Right renal cortex interstitium (tissue), 3 donors: Measurements from ENCODE around the gene CD81. TPM values are rescaled to one million over a fixed set of nuclear protein-coding genes. Genes with fewer than 3 reads are reported as not detected.
"Not testable (repeated sequence)": the region's sequence is repeated elsewhere in the genome, so short reads cannot be mapped to it uniquely, and the experiment has no call there.

Source experiments
- DNase-seq, 3 donors: peaks; one replicate each; pipeline ENCODE4 v3.0.0-alpha.2; 2013; ENCODE audit warnings: low read depth in 3 of 3, low spot score in 2 of 3
- polyA plus RNA-seq, 3 donors: library from polyadenylated mRNA; unstranded; fragments of 120-200 nt; gene quantifications; one replicate each; pipeline ENCODE4 v1.2.1, GENCODE V29; 2013; ENCODE audit not compliant: insufficient read length in 3 of 3

Gene CD81, protein sequence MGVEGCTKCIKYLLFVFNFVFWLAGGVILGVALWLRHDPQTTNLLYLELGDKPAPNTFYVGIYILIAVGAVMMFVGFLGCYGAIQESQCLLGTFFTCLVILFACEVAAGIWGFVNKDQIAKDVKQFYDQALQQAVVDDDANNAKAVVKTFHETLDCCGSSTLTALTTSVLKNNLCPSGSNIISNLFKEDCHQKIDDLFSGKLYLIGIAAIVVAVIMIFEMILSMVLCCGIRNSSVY
- 100 to 1,000 TPM; 535 to 636 (median 610) TPM for polyA plus RNA-seq

DNA sequence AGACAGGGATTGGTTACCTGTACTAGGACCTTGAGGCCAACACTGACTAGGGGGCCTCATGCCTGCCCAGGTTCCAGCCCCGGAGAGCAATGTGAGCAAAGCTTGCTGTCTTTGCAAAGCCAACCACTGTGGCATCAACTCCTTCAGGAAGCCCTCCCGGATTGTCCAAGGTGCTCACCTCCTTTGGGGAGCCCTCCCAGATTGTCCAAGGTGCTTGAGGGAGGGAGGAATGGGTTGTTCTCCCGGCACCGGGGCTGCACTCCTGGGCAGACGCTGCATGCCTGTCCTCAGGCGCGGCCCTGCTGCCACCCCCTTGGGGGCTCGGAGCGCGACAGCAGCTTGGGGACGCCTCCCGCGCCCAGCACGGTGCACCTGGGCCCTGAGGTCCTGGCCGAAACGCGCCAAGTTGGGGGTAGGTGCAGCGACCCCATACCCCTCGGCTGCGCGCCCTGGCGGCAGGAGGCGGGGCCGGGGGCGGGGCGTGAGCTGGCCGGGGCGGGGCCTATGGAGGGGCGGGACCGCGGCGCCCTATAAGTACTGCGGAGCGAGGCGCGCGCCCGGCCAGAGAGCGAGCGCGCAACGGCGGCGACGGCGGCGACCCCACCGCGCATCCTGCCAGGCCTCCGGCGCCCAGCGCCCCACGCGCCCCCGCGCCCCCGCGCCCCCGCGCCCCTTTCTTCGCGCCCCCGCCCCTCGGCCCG is at the start of gene CD81:
CD81 (plus strand) TSS at position 560 of the 701 bp plus-strand sequence. CDS start 240 bp downstream, outside the sequence.
- DNase-seq, result no peak

DNA sequence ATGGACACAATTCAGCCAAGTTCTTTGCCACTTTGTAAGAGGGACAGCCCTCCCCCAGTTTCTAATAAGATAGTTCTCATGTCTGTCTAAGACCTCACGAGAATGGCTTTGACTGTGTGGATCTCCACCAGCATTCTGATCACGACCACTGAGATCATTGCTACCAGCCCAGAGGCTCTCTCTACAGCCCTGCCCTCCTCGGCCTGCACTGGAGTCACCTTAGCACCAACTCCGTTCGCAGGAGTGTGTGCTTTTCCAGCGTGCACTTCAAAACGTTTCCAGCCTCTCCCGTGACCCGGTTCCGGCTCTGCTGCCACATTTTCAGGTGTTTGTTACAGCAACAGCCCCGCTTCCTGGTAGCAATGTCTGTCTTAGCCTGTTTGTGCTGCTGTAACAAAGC is 49.1 kb upstream of the CD81 start:
- no peak for DNase-seq

DNA sequence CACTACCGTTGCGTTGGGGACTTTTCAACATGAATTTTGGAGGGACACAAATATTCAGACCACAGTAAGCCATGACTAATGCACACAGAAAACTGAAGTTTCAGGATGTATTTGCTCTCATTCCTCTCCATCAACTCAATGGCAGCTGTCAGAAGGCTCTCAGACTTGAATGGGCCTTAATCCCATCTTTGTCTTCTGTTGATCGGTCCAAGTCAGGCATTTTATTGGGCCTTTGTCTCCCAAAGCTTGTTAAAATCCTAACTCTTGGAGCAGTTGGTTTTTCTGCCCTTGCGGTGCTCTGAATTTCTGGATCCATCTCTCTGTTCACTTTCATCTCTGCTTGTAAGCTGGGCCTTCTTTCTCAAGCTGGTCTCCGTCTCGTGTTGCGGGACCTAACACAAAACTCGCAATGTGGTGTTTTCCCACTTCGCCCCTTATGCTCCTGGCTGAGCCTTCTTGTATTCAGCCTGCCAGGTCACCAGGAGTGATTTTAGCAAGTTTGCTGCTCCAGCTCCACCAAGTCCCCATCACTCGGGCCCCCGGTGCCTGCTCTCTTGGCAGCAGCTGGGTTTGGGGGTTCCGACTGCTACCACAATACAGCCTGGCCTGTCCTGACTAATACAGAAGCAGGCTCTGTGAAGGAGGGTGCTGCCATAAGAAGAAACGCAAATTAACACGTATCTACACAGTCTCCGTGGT is 48.3 kb upstream of the CD81 start:
- no peak for DNase-seq

DNA sequence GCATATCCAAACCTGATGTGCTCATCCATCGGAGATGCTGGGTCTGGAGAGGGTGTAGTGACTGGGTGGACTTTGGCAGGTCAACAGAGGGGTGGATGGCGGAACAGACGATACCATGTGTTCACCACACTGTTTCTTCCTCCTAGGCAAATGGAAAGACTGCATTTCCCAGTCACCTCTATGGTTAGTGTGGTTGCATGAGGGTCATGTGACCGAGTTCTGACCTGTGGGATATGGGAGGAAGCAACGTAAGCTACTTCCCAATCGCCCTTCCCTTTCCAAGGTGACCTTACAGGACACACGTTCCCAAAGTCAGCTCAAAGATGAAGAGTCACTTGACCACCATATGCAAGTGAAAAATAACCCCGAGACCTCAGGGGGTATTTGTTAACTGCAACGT is 47.6 kb upstream of the CD81 start:
- no peak for DNase-seq

DNA sequence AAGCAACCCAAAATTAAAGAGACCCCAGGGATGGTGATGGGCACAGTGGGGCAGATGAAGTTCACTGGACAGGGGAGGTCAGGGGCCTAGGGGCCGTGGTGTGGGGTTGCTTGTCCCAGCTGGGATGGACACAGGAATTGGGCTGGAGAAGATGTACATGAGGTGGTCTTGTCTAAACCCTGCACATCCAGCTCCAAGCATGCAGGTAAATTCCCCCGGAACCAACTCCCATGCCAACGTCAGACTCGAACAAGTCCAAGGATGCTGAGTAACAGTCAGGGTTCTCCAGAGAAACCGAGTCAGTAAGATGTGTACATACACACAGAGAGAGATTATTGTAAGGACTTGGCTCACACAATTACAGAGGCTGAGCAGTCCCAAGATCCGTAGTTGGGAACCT is 46.4 kb upstream of the CD81 start:
- no peak for DNase-seq

DNA sequence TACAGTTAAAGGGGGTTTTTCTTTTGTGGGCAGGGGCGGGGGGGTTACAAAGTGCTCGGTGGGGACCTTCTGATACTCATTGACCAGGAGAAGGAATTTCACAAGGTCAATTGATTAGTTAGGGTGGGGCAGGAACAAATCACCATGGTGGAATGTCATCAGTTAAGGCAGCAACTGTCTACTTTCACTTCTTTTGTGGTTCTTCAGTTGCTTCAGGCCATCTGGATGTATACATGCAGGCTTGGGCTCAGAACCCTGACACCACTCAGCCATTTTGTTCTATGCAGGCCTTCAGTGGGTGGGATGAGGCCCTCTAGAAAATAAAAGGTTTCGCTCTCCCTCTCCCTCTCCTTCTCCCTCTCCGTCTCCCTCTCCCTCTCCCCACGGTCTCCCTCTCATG is 45.7 kb upstream of the CD81 start:
- no peak for DNase-seq

DNA sequence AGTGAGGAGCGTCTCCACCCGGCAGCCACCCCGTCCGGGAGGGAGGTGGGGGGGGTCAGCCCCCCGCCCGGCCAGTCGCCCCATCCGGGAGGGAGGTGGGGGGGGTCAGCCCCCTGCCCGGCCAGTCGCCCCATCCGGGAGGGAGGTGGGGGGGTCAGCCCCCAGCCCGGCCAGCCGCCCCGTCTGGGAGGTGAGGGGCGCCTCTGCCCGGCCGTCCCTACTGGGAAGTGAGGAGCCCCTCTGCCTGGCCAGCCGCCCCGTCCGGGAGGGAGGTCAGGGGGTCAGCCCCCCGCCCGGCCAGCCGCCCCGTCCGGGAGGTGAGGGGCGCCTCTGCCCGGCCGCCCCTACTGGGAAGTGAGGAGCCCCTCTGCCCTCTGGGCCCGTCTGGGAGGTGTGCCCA is 44.5 kb upstream of the CD81 start:
- DNase-seq, result not testable (repeated sequence)

DNA sequence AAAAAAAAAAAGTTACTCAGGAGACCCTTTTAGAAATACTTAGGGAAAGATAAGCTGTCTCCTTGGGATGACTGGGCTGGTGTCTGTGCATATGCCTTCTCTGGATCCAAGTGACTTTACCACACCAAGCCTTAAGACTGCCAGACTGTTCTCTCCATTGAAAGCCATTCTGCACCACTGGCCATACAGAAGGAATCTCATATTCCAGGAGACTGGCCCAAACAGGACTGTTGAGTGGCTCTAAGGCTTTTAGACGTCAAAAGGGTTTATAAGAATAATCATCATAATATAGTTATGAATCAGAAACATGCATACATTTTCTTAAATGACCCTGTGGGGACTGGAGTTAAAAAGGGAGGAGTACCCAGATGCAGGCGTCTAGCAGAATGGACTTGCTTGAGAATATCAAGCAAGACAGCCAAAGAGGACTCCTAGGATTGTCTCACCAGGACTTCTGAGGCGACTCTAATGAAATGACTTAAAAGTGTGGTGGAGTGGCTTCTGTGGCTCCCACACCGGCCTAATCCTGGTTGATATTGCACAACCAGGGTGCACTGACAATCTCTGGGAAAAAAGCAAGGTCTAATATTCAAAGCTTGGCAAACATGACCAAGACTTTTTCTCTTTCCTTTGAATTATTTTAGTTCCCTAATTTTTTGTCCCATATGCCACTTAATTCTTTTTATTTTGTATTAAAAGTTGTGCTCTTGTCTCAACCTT is 43.5 kb upstream of the CD81 start:
- DNase-seq, result not testable (repeated sequence)

DNA sequence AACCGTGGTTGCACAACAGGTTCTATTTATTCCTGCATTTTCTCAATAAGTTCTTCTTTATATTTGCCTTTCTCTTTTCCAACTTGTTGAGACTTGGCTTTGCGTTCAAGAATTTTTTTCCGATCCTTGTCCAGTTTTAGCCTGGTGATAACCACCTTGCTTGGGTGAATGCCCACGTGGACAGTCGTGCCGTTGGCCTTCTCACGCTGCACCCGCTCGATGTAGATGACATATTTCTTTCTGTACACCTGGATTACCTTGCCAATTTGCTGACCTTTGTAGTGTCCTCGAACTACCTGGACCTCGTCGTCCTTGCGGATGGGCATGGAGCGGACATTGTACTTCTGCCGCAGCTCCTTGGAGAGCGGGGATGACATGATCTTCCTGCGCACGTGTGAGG is 41.8 kb upstream of the CD81 start:
- not testable (repeated sequence) for DNase-seq

DNA sequence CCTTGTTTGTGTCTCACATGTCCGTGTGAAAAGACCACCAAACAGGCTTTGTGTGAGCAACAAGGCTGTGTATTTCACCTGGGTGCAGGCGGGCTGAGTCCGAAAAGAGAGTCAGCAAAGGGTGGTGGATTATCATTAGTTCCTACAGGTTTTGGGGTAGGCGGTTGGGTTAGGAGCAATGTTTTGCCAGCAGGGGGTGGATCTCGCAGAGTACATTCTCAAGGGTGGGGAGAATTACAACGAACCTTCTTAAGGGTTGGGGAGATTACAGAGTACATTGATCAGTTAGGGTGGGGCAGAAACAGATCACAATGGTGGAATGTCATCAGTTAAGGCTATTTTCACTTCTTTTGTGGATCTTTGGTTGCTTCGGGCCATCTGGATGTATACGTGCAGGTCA is 38.4 kb upstream of the CD81 start:
- not testable (repeated sequence) for DNase-seq

DNA sequence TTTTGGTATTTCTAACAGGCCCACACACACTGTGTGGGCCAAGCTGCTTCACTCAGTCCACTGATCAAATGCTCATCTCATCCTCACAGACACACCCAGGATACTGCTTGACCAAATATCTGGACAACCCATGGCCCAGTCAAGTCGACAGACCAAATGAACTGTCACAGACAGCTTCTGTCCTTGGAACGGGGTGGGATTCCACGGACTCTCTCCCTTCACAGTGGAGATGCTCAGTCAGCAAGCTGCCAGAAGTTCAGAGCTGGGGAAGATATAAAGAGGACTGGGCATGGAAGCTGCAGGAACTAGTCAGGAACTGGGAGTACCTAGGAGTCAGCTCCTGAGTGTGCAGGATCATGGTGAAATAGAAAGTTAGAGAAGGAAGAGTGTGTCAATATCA is 34.6 kb upstream of the CD81 start:
- no peak for DNase-seq

DNA sequence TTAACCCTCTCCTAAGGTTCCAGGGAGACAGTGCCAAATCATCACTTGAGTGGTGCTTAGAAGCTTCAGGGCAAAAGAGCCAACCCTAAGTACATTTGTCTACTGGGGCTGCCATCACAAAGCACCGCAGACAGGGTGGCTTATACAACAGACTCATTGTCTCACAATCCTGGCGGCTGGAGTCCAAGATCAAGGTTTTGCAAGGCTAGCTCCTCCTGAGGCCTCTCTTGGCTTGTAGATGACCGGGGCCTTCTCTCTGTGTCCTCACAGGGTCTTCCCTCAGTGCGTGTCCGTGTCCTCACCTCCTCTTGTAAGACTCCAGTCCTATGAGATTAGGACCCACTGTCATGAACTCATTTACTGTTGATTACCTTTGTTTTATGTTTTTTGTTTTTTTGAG is 34.1 kb upstream of the CD81 start:
- no peak for DNase-seq

DNA sequence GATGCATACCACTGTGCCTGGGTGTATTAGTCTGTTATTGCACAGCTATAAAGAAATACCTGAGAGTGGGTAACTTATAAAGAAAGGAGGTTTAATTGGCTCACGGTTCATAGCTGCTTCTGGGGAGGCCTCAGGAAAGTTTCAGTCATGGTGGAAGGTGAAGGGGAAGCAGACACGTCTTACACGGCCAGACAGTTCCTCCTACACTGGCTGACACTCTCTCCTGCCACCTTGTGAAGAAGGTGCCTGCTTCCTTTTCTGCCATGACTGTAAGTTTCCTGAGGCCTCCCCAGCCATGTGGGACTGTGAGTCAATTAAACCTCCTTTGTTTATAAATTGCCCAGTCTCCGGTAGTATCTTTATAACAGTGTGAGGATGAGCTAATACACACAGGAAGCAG is 33.6 kb upstream of the CD81 start:
- DNase-seq, result no peak

DNA sequence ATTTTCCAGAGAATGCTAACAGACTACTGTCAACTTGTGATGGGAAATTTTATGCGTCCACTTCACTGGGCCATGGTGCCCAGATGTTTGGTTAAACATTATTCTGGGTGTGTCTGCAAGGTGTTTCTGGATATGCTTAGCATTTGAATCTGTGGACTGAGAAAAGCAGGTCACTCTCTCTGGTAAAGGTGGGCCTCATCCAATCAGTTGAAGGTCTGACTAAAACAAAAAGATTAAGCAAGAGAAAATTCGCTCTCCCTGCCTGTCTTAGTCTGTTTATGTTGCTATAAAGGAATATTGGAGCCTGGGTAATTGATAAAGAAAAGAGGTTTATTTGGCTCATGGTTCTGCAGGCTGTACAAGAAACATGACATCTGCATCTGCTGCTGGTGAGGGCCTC is 32.1 kb upstream of the CD81 start:
- no peak for DNase-seq

DNA sequence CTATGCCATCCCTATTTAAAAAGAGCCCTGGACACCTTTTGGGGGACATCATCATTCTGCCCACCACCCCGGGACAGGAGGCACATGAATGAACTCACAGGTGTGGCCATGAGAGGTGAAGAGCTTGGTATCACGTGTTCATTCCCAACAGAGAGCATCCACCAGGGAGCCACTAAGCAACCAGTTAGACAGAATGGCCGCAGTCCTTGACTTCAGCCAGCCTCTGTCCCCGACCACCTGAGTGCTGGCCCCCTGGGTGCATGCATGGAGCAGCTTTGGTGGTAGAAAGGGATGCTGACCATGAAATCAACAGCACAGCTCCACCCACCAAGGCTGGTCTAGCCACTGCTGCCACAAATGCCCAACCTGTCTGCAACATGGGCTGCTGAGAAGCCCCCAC is 31.1 kb upstream of the CD81 start:
- no peak for DNase-seq

DNA sequence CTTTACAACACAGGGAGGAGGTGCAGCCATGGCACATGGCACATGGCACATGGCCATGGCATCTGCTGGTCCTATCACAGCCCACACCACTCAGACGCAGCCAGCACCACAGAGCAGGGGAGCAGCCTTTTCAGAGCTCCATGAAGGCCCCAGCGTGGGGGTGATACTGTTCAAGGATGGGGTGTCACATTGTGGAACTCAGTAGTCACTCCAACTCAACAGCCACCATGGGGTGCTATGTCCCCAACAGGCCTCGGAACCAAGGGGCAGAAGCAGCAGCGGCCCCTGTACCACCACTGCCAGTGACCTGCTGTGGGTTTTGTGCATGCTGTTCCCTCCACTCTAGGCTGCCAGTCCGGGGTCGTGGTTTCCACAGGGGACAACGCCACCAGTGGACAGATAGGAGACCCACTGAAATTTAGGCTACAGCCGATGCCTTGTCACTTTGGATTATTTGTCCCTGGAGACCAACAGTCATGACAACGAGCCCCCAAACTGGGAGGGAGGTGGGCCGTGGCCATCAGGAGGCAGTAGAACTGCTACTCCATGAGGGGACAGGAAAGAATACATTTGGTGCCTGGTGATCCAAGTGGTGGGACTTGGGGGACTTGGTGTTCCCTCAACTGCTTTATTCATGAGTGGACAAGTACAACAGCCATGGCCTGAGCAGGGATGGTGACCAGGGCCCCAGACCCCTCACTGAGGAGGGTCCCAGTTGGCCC is 30.4 kb upstream of the CD81 start:
- no peak for DNase-seq

DNA sequence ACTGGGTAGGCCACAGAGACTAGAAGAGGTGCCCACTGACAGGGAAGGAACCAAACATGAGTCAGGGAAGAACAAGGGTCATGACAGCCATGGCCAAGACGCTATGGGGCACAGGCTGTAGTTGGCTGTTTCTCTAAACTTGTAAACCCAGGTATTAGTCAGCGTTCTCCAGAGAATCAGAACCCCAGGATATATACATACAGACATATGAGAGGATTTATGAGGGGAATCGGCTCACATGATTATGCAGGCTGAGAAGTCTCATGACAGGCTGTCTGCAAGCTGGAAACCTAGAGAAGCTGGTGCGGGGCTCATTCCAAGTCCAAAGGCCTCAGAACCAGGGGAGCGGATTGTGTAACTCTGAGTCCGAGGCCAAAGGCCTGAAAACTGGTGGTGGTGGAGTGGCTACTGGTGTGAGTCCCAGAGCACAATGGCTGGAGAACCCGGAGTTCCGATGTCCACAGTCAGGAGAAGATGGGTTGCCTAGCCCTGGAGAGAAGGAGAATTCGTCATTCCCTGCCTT is 29.7 kb upstream of the CD81 start:
- no peak for DNase-seq

DNA sequence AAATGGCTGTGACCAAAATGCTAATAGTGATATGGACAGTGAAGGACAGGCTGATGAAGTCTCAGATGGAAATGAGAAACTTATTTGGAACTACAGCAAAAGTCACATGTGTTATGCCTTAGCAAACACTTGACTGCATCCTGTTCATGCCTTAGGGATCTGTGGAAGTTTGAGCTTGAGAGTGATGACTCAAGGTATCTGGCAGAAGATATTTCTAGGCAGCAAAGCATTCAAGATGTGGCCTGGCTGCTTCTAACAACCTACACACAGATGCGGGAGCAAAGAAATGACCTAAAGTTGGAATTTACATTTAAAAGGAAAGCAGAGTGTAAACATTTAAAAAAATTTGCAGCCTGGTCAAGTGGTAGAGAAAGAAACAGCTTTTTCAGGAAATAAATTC is 28.1 kb upstream of the CD81 start:
- DNase-seq, result no peak

DNA sequence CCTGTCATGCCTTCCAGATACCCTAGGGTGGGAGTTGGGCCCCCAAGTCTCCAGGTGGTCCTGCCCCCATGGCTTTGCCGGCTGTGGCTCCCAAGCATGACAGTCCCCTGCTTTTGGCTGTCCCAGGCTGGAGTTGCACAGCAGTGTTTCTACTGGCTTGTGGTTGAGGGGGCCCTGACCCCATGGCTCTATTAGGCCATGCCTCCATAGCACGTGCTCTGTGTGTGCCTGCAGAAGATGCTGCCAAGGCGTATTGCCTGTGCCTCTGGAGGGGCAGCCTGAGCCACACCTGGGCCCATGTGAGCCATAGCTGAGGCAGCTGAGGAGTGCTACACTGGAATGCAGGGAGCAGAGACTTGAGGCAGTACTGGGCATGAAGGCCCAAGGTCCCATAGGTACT is 25.4 kb upstream of the CD81 start:
- DNase-seq, result no peak

DNA sequence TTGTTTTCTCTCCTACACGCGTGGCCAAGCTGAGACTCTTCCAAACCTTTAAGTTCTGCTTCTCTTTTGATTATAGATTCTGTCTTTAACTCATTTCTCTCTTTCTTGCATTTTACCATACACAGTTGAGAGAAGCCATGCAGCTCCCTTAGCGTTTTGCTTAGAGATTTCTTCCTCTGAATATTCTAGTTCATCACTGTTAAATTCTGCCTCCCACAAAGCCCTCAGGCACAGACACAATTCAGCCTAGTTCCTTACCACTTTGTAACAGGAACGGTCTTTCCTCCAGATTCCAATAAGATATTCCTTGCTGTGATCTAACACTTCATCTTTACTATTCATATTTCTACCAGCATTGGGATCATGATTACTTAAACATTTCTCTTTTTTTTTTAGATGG is 24.7 kb upstream of the CD81 start:
- no peak for DNase-seq
